GM23338 (cell line): ENCODE data around the gene PLCXD3. TPM values are rescaled to one million over a fixed set of nuclear protein-coding genes. Genes with fewer than 3 reads are reported as not detected.

Experiments
- ATAC-seq: fragments of 200-7000 bp; cut with Tn5 transposase; 3 replicates; pipeline ENCODE4 v1.9.1; 2020
- DNase-seq: peaks from one replicate; pipeline ENCODE4 v3.0.0-alpha.2; 2015; ENCODE audit warnings: low spot score
- H2AFZ ChIP-seq: fragments of 200-600 bp; sonication (generic); 2 replicates; pipeline ENCODE4 v1.8.0; 2016; ENCODE audit warnings: antibody characterized with exemption, mild to moderate bottlenecking, moderate library complexity
- H3F3A ChIP-seq: fragments of 200-600 bp; sonication (generic); replicated peaks from 2 replicates; pipeline ENCODE4 v1.8.0; 2017; ENCODE audit warnings: antibody characterized with exemption, mixed run types, low read depth
- H3K27ac ChIP-seq: fragments of 200-600 bp; sonication (generic); 2 replicates; pipeline ENCODE4 v1.6.1; 2016; ENCODE audit warnings: low read depth
- H3K27me3 ChIP-seq: fragments of 200-600 bp; sonication (generic); 2 replicates; pipeline ENCODE4 v1.8.0; 2016; ENCODE audit warnings: mild to moderate bottlenecking, mixed run types, moderate library complexity; ENCODE audit not compliant: insufficient read depth
- H3K36me3 ChIP-seq: fragments of 200-600 bp; sonication (generic); 2 replicates; pipeline ENCODE4 v1.8.0; 2016; ENCODE audit warnings: mild to moderate bottlenecking; ENCODE audit not compliant: insufficient read depth
- H3K4me1 ChIP-seq: fragments of 200-600 bp; sonication (generic); 2 replicates; pipeline ENCODE4 v1.8.0; 2016; ENCODE audit warnings: mild to moderate bottlenecking, moderate library complexity; ENCODE audit not compliant: insufficient read depth
- H3K4me2 ChIP-seq: fragments of 200-600 bp; sonication (generic); 2 replicates; pipeline ENCODE4 v1.7.1; 2017; ENCODE audit warnings: mixed run types
- H3K4me3 ChIP-seq: fragments of 200-600 bp; sonication (generic); 2 replicates; pipeline ENCODE4 v1.6.1; 2016; ENCODE audit warnings: mixed run types
- H3K79me2 ChIP-seq: fragments of 200-600 bp; sonication (generic); replicated peaks from 2 replicates; pipeline ENCODE4 v1.8.0; 2017; ENCODE audit warnings: mild to moderate bottlenecking; ENCODE audit not compliant: insufficient read depth
- H3K9me2 ChIP-seq: fragments of 200-600 bp; sonication (generic); 2 replicates; pipeline ENCODE4 v1.8.0; 2017; ENCODE audit not compliant: insufficient read depth
- H4K20me1 ChIP-seq: fragments of 200-600 bp; sonication (generic); replicated peaks from 2 replicates; pipeline ENCODE4 v1.8.0; 2017; ENCODE audit warnings: mild to moderate bottlenecking; ENCODE audit not compliant: insufficient read depth
- H3K27ac Mint-ChIP-seq: 2 replicates; pipeline ENCODE4 v1.8.0; 2020; ENCODE audit warnings: inconsistent platforms, mild to moderate bottlenecking, moderate library complexity, mixed read lengths
- H3K27me3 Mint-ChIP-seq: 3 replicates; pipeline ENCODE4 v1.8.0; 2022; ENCODE audit warnings: low read depth, mild to moderate bottlenecking, moderate library complexity, mixed read lengths, inconsistent platforms; ENCODE audit not compliant: insufficient read depth, poor library complexity
- H3K36me3 Mint-ChIP-seq: 3 replicates; pipeline ENCODE4 v1.8.0; 2021; ENCODE audit warnings: low read depth, mild to moderate bottlenecking, inconsistent platforms, moderate library complexity, mixed read lengths
- H3K4me1 Mint-ChIP-seq: 3 replicates; pipeline ENCODE4 v1.8.0; 2020; ENCODE audit warnings: mild to moderate bottlenecking, inconsistent platforms, mixed read lengths
- H3K4me3 Mint-ChIP-seq: 3 replicates; pipeline ENCODE4 v1.8.0; 2021; ENCODE audit warnings: moderate library complexity, mild to moderate bottlenecking, inconsistent platforms, mixed read lengths
- H3K9me3 Mint-ChIP-seq: 3 replicates; pipeline ENCODE4 v1.8.0; 2020; ENCODE audit warnings: moderate library complexity, mild to moderate bottlenecking, inconsistent platforms, mixed read lengths
- CREB1 ChIP-seq: fragments of 250-450 bp; sonication (Bioruptor Pico); IDR thresholded peaks from 2 replicates; pipeline ENCODE4 v1.5.0; 2020; ENCODE audit warnings: low read depth, mild to moderate bottlenecking, moderate library complexity
- CTCF ChIP-seq, 2 experiments: fragments of 200-600 bp in 1 of 2; sonication (generic) in 1 of 2; conservative IDR thresholded peaks; 2 replicates each; pipeline versions ENCODE4 v1.5.1 to v1.6.1; 2016 to 2017; ENCODE audit warnings: antibody characterized with exemption in 2 of 2, low read depth in 2 of 2, mild to moderate bottlenecking in 2 of 2, moderate library complexity in 1 of 2
- ETS1 ChIP-seq: IDR thresholded peaks from 2 replicates; pipeline ENCODE4 v1.6.1; 2016; ENCODE audit warnings: antibody characterized with exemption
- EZH2 ChIP-seq: fragments of 200-600 bp; sonication (generic); IDR thresholded peaks from one replicate; pipeline ENCODE4 v1.8.0; 2017; ENCODE audit warnings: antibody characterized with exemption, mild to moderate bottlenecking, low read depth; ENCODE audit not compliant: unreplicated experiment
- EZH2phosphoT487 ChIP-seq: fragments of 200-600 bp; sonication (generic); IDR thresholded peaks from one replicate; pipeline ENCODE4 v1.8.1; 2018; ENCODE audit warnings: antibody characterized with exemption; ENCODE audit not compliant: unreplicated experiment
- JUNB ChIP-seq: IDR thresholded peaks from one replicate; pipeline ENCODE4 v1.6.1; 2016; ENCODE audit warnings: antibody characterized with exemption; ENCODE audit not compliant: unreplicated experiment
- NANOG ChIP-seq: IDR thresholded peaks from 2 replicates; pipeline ENCODE4 v1.6.1; 2016; ENCODE audit warnings: antibody characterized with exemption, borderline replicate concordance
- POLR2AphosphoS5 ChIP-seq: IDR thresholded peaks from 2 replicates; pipeline ENCODE4 v1.6.1; 2016; ENCODE audit warnings: antibody characterized with exemption, low read depth
- REST ChIP-seq: IDR thresholded peaks from one replicate; pipeline ENCODE4 v1.6.1; 2018; ENCODE audit warnings: antibody characterized with exemption; ENCODE audit not compliant: unreplicated experiment
- STAT1 ChIP-seq: IDR thresholded peaks from one replicate; pipeline ENCODE4 v1.6.1; 2016; ENCODE audit warnings: antibody characterized with exemption; ENCODE audit not compliant: unreplicated experiment
- ZNF114 ChIP-seq: fragments of 250-450 bp; sonication (Bioruptor Pico); IDR thresholded peaks from 2 replicates; pipeline ENCODE4 v1.5.0; 2020; ENCODE audit warnings: mild to moderate bottlenecking, moderate library complexity
- ZNF331 ChIP-seq: fragments of 250-450 bp; sonication (Bioruptor Pico); IDR thresholded peaks from 2 replicates; pipeline ENCODE4 v1.5.0; 2020; ENCODE audit warnings: low read depth, mild to moderate bottlenecking, moderate library complexity
- ZNF462 ChIP-seq: fragments of 250-450 bp; sonication (Bioruptor Pico); IDR thresholded peaks from 2 replicates; pipeline ENCODE4 v1.5.0; 2020; ENCODE audit warnings: mild to moderate bottlenecking, moderate library complexity
- polyA plus RNA-seq: library from polyadenylated mRNA; unstranded; fragments of >200 nt; fragmentation: Nextera tagmentation; extraction: Ambion mirVana; gene quantifications from 2 replicates; pipeline ENCODE4 v1.2.1, GENCODE V29; 2016
- total RNA-seq: library from RNA; depleted of rRNA; stranded (reverse); fragments of >200 nt; shearing (Covaris generic); gene quantifications from 2 replicates; pipeline ENCODE4 v1.2.3, GENCODE V29; 2014

The PLCXD3 gene
- total and polyA plus RNA-seq, 2 experiments from 2014 or later, result 0.03 TPM

- Mint-ChIP-seq H3K4me3 (no peak overlapping the region), H3K36me3 (no peaks in the 10 kb centered on the region), H3K4me1 (peaks cover 3% of the 10 kb centered on the region; the same call in 2 of the 3 replicates), H3K9me3 (no peaks in the 10 kb centered on the region), H3K27me3 (no peaks in the 10 kb centered on the region), H3K27ac (no peak overlapping the region; the same call in 1 of the 2 replicates)
- Histone ChIP-seq H3F3A (no peaks in the 10 kb centered on the region), H4K20me1 (no peaks in the 10 kb centered on the region), H3K27ac (no peak overlapping the region), H3K79me2 (no peaks in the 10 kb centered on the region), H3K4me3 (no peak overlapping the region), H3K36me3 (no peaks in the 10 kb centered on the region), H3K27me3 (no peaks in the 10 kb centered on the region), H2AFZ (peak overlapping the region; percentile 86; the same call in 1 of the 2 replicates), H3K9me2 (no peaks in the 10 kb centered on the region), H3K4me1 (no peaks in the 10 kb centered on the region), H3K4me2 (no peak overlapping the region)
- ATAC-seq (no peak), DNase-seq (no peak)
- TF ChIP-seq ZNF331, result no peak
- TF ChIP-seq ZNF114 (CRISPR knock-in tag), result no peak
- no peak for TF ChIP-seq POLR2AphosphoS5
- TF ChIP-seq NANOG, result no peak
- no peak for TF ChIP-seq ZNF462 (CRISPR knock-in tag)
- no peak for TF ChIP-seq REST
- TF ChIP-seq CTCF (conservative IDR thresholded peaks at IDR 0.05; ENCODE audit: low read depth in 2 of 2), result no peak
- no peak for TF ChIP-seq ETS1
- no peak for TF ChIP-seq STAT1
- no peak for TF ChIP-seq JUNB
- TF ChIP-seq EZH2phosphoT487, result no peak
- TF ChIP-seq CREB1 (CRISPR knock-in tag), result no peak
- no peak for TF ChIP-seq EZH2
These were observed 100.1 kb downstream of the PLCXD3 start for GRCh38 chr5:41410307-41410706.
